Upper lobe of left lung (tissue), 4 donors: Measurements from ENCODE around the gene GSKIP.

Experiments
- CTCF ChIP-seq, 6 experiments: fragments of 450-650 bp in 4 of 6; fragments of 200-600 bp in 2 of 6; sonication (generic) in 2 of 6; IDR thresholded peaks; one replicate each; pipeline ENCODE4 v1.5.1; 2016 to 2019; ENCODE audit warnings: antibody characterized with exemption in 6 of 6
- POLR2AphosphoS5 ChIP-seq, 2 donors: sonication (generic); formaldehyde crosslinking; IDR thresholded peaks; one replicate each; pipeline ENCODE4 v1.5.1; 2017; ENCODE audit warnings: antibody characterized with exemption in 2 of 2

GRCh38 chr14:96423446-96424108, 60.3 kb downstream of the GSKIP start:
- TF ChIP-seq POLR2AphosphoS5 (IDR thresholded peaks at IDR 0.05) (no peak), CTCF (IDR thresholded peaks at IDR 0.05) (no peak)
